Measurements from ENCODE around the gene BMPR1A. TPM values are rescaled to one million over a fixed set of nuclear protein-coding genes. Genes with fewer than 3 reads are reported as not detected.

Gene BMPR1A
- total and polyA plus RNA-seq, 2 of the 4 experiments (the other 2 are of a cell fraction), result 15.9 to 93.7 TPM

GRCh38 chr10:86967481-86967941 is 211.1 kb downstream of the BMPR1A start:
- no peak overlapping the region for H3K4me2 ChIP-seq (ENCODE audit: low read depth, low read length)
- no peak overlapping the region for H3K4me3 ChIP-seq (ENCODE audit: insufficient read depth, low read depth, low read length)
- in situ Hi-C loops (cut with MboI; ENCODE audit: low sequenced_read_pairs) (no loop called here), intact Hi-C loops (cut with micrococcal nuclease) (no loop called here), dilution Hi-C loops (cut with HindIII; ENCODE audit: low sequenced_read_pairs, unreplicated experiment) (no loop called here)
- H3K4ac ChIP-seq (ENCODE audit: low read depth, low read length), result peak overlapping the region; percentile 40; the same call in 1 of the 2 replicates
- H4K20me1 ChIP-seq (ENCODE audit: insufficient read depth, low read length), result no peaks in the 10 kb centered on the region; the same call in 1 of the 2 replicates
- H2AK9ac ChIP-seq (replicated peaks; ENCODE audit: low read depth, low read length, poor library complexity), result peak overlapping the region; percentile 98
- no peak overlapping the region for H3K23ac ChIP-seq (ENCODE audit: low read depth, low read length)
- peaks cover 20% of the 10 kb centered on the region for H3K9me1 ChIP-seq (ENCODE audit: insufficient read depth, low read length)
- TF ChIP-seq RFX5 (IDR thresholded peaks at IDR 0.05; ENCODE audit: low read depth, low read length) (no peak), CEBPB (IDR thresholded peaks at IDR 0.05; ENCODE audit: low read depth, low read length) (no peak), USF2 (IDR thresholded peaks at IDR 0.05; ENCODE audit: low read depth, low read length) (no peak), CTCF (conservative IDR thresholded peaks at IDR 0.05; ENCODE audit: low read depth, low read length) (no peak), ELK1 (IDR thresholded peaks at IDR 0.05; ENCODE audit: borderline replicate concordance, low read depth, low read length) (no peak), MXI1 (IDR thresholded peaks at IDR 0.05; ENCODE audit: borderline replicate concordance, low read depth, low read length) (no peak), NFE2L2 (IDR thresholded peaks at IDR 0.05; ENCODE audit: low read depth, low read length) (no peak), RAD21 (IDR thresholded peaks at IDR 0.05; ENCODE audit: low read length) (no peak), MAZ (IDR thresholded peaks at IDR 0.05; ENCODE audit: borderline replicate concordance, low read depth, low read length) (no peak), RCOR1 (IDR thresholded peaks at IDR 0.05; ENCODE audit: insufficient replicate concordance, low read length) (no peak), MAFK (IDR thresholded peaks at IDR 0.05; ENCODE audit: low read depth, low read length) (no peak), FOS (IDR thresholded peaks at IDR 0.05; ENCODE audit: low read depth, low read length) (no peak), CHD1 (IDR thresholded peaks at IDR 0.05; ENCODE audit: low read depth, low read length) (no peak), BHLHE40 (IDR thresholded peaks at IDR 0.05; ENCODE audit: low read depth, low read length) (no peak), POLR2A (IDR thresholded peaks at IDR 0.05; ENCODE audit: low read depth, low read length) (no peak), SMC3 (IDR thresholded peaks at IDR 0.05; ENCODE audit: low read depth, low read length) (no peak)
- no peaks in the 10 kb centered on the region for H3K36me3 ChIP-seq (ENCODE audit: control insufficient read depth, insufficient read depth, low read length)
- H3K27ac ChIP-seq (ENCODE audit: insufficient read depth, low read length), result no peak overlapping the region
- H3K18ac ChIP-seq (ENCODE audit: low read depth, low read length), result no peak overlapping the region
- no peak overlapping the region for H2BK5ac ChIP-seq (ENCODE audit: low read depth, low read length, poor library complexity, severe bottlenecking)
- H3K9ac ChIP-seq (ENCODE audit: low read depth, low read length), result no peak overlapping the region
- H3K79me1 ChIP-seq (ENCODE audit: low read depth in 1 of 2, low read length in 2 of 2), result peaks cover 0 to 38% of the 10 kb centered on the region in 2 experiments; a peak in 3 of 4 replicates
- no peaks in the 10 kb centered on the region for H3K27me3 ChIP-seq (ENCODE audit: control insufficient read depth, insufficient read depth, low read length)
- no peak overlapping the region for H2BK15ac ChIP-seq (ENCODE audit: low read depth, low read length)
- no peak overlapping the region for H3K56ac ChIP-seq (ENCODE audit: extremely low read depth, insufficient read depth, low read length)
- H3K4me1 ChIP-seq (ENCODE audit: control insufficient read depth, insufficient read depth, low read length), result peaks cover 36% of the 10 kb centered on the region
- DNase-seq, result no peak
- H4K91ac ChIP-seq (ENCODE audit: insufficient read depth, low read depth, low read length), result peak overlapping the region; percentile 12; the same call in 1 of the 2 replicates
- no peak overlapping the region for H3K14ac ChIP-seq (replicated peaks; ENCODE audit: low read depth, low read length)
- no peak for ATAC-seq (ENCODE audit: low read depth)
- peak overlapping the region; percentile 7 for H2AK5ac ChIP-seq (ENCODE audit: low read depth, low read length)
- WGBS, 2 experiments (ENCODE audit: extremely low coverage in 2 of 2, insufficient read length in 1 of 2), result 90% methylated on average over 3 of the region's 7 CpGs; no CpG with 5 or more reads in 1 of the 2 experiments
- H2BK20ac ChIP-seq (ENCODE audit: low read depth, low read length), result no peak overlapping the region
- CTCF ChIA-PET, result interaction anchor here (1.6 kb wide), 1 partner anchor 10 kb away, joined by 3 read pairs; no protein-coding TSS in a partner anchor
- H2BK120ac ChIP-seq (ENCODE audit: low read depth, low read length), result no peak overlapping the region
- H2AFZ ChIP-seq (replicated peaks; ENCODE audit: low read length, poor library complexity), result no peak overlapping the region
- no peaks in the 10 kb centered on the region for H3K9me3 ChIP-seq (ENCODE audit: control insufficient read depth, insufficient read depth, low read length)
- no peak overlapping the region for H4K5ac ChIP-seq (ENCODE audit: low read depth, low read length)
- POLR2A ChIA-PET (ENCODE audit: unreplicated experiment), result no interaction called here
- no peak overlapping the region for H4K8ac ChIP-seq (ENCODE audit: low read depth in 2 of 2, low read length in 2 of 2)
- BruUV-seq (replicated peaks), result no TSS peak
